GM23338 (cell line): ENCODE data around the gene GNB1L. TPM values are rescaled to one million over a fixed set of nuclear protein-coding genes. Genes with fewer than 3 reads are reported as not detected.

Experiments used
- ATAC-seq: fragments of 200-7000 bp; cut with Tn5 transposase; 3 replicates; pipeline ENCODE4 v1.9.1; 2020
- DNase-seq: peaks from one replicate; pipeline ENCODE4 v3.0.0-alpha.2; 2015; ENCODE audit warnings: low spot score
- H2AFZ ChIP-seq: fragments of 200-600 bp; sonication (generic); 2 replicates; pipeline ENCODE4 v1.8.0; 2016; ENCODE audit warnings: antibody characterized with exemption, mild to moderate bottlenecking, moderate library complexity
- H3F3A ChIP-seq: fragments of 200-600 bp; sonication (generic); replicated peaks from 2 replicates; pipeline ENCODE4 v1.8.0; 2017; ENCODE audit warnings: antibody characterized with exemption, mixed run types, low read depth
- H3K27ac ChIP-seq: fragments of 200-600 bp; sonication (generic); 2 replicates; pipeline ENCODE4 v1.6.1; 2016; ENCODE audit warnings: low read depth
- H3K27me3 ChIP-seq: fragments of 200-600 bp; sonication (generic); 2 replicates; pipeline ENCODE4 v1.8.0; 2016; ENCODE audit warnings: mild to moderate bottlenecking, mixed run types, moderate library complexity; ENCODE audit not compliant: insufficient read depth
- H3K36me3 ChIP-seq: fragments of 200-600 bp; sonication (generic); 2 replicates; pipeline ENCODE4 v1.8.0; 2016; ENCODE audit warnings: mild to moderate bottlenecking; ENCODE audit not compliant: insufficient read depth
- H3K4me1 ChIP-seq: fragments of 200-600 bp; sonication (generic); 2 replicates; pipeline ENCODE4 v1.8.0; 2016; ENCODE audit warnings: mild to moderate bottlenecking, moderate library complexity; ENCODE audit not compliant: insufficient read depth
- H3K4me2 ChIP-seq: fragments of 200-600 bp; sonication (generic); 2 replicates; pipeline ENCODE4 v1.7.1; 2017; ENCODE audit warnings: mixed run types
- H3K4me3 ChIP-seq: fragments of 200-600 bp; sonication (generic); 2 replicates; pipeline ENCODE4 v1.6.1; 2016; ENCODE audit warnings: mixed run types
- H3K79me2 ChIP-seq: fragments of 200-600 bp; sonication (generic); replicated peaks from 2 replicates; pipeline ENCODE4 v1.8.0; 2017; ENCODE audit warnings: mild to moderate bottlenecking; ENCODE audit not compliant: insufficient read depth
- H3K9me2 ChIP-seq: fragments of 200-600 bp; sonication (generic); 2 replicates; pipeline ENCODE4 v1.8.0; 2017; ENCODE audit not compliant: insufficient read depth
- H4K20me1 ChIP-seq: fragments of 200-600 bp; sonication (generic); replicated peaks from 2 replicates; pipeline ENCODE4 v1.8.0; 2017; ENCODE audit warnings: mild to moderate bottlenecking; ENCODE audit not compliant: insufficient read depth
- H3K27ac Mint-ChIP-seq: 2 replicates; pipeline ENCODE4 v1.8.0; 2020; ENCODE audit warnings: inconsistent platforms, mild to moderate bottlenecking, moderate library complexity, mixed read lengths
- H3K27me3 Mint-ChIP-seq: 3 replicates; pipeline ENCODE4 v1.8.0; 2022; ENCODE audit warnings: low read depth, mild to moderate bottlenecking, moderate library complexity, mixed read lengths, inconsistent platforms; ENCODE audit not compliant: insufficient read depth, poor library complexity
- H3K36me3 Mint-ChIP-seq: 3 replicates; pipeline ENCODE4 v1.8.0; 2021; ENCODE audit warnings: low read depth, mild to moderate bottlenecking, inconsistent platforms, moderate library complexity, mixed read lengths
- H3K4me1 Mint-ChIP-seq: 3 replicates; pipeline ENCODE4 v1.8.0; 2020; ENCODE audit warnings: mild to moderate bottlenecking, inconsistent platforms, mixed read lengths
- H3K4me3 Mint-ChIP-seq: 3 replicates; pipeline ENCODE4 v1.8.0; 2021; ENCODE audit warnings: moderate library complexity, mild to moderate bottlenecking, inconsistent platforms, mixed read lengths
- H3K9me3 Mint-ChIP-seq: 3 replicates; pipeline ENCODE4 v1.8.0; 2020; ENCODE audit warnings: moderate library complexity, mild to moderate bottlenecking, inconsistent platforms, mixed read lengths
- CREB1 ChIP-seq: fragments of 250-450 bp; sonication (Bioruptor Pico); IDR thresholded peaks from 2 replicates; pipeline ENCODE4 v1.5.0; 2020; ENCODE audit warnings: low read depth, mild to moderate bottlenecking, moderate library complexity
- EZH2 ChIP-seq: fragments of 200-600 bp; sonication (generic); IDR thresholded peaks from one replicate; pipeline ENCODE4 v1.8.0; 2017; ENCODE audit warnings: antibody characterized with exemption, mild to moderate bottlenecking, low read depth; ENCODE audit not compliant: unreplicated experiment
- EZH2phosphoT487 ChIP-seq: fragments of 200-600 bp; sonication (generic); IDR thresholded peaks from one replicate; pipeline ENCODE4 v1.8.1; 2018; ENCODE audit warnings: antibody characterized with exemption; ENCODE audit not compliant: unreplicated experiment
- JUNB ChIP-seq: IDR thresholded peaks from one replicate; pipeline ENCODE4 v1.6.1; 2016; ENCODE audit warnings: antibody characterized with exemption; ENCODE audit not compliant: unreplicated experiment
- POLR2AphosphoS5 ChIP-seq: IDR thresholded peaks from 2 replicates; pipeline ENCODE4 v1.6.1; 2016; ENCODE audit warnings: antibody characterized with exemption, low read depth
- STAT1 ChIP-seq: IDR thresholded peaks from one replicate; pipeline ENCODE4 v1.6.1; 2016; ENCODE audit warnings: antibody characterized with exemption; ENCODE audit not compliant: unreplicated experiment
- ZNF114 ChIP-seq: fragments of 250-450 bp; sonication (Bioruptor Pico); IDR thresholded peaks from 2 replicates; pipeline ENCODE4 v1.5.0; 2020; ENCODE audit warnings: mild to moderate bottlenecking, moderate library complexity
- polyA plus RNA-seq: library from polyadenylated mRNA; unstranded; fragments of >200 nt; fragmentation: Nextera tagmentation; extraction: Ambion mirVana; gene quantifications from 2 replicates; pipeline ENCODE4 v1.2.1, GENCODE V29; 2016
- total RNA-seq: library from RNA; depleted of rRNA; stranded (reverse); fragments of >200 nt; shearing (Covaris generic); gene quantifications from 2 replicates; pipeline ENCODE4 v1.2.3, GENCODE V29; 2014
- TF ChIP-seq, protein P1 (sequence below), 2 experiments: fragments of 200-600 bp in 1 of 2; sonication (generic) in 1 of 2; conservative IDR thresholded peaks; 2 replicates each; pipeline versions ENCODE4 v1.5.1 to v1.6.1; 2016 to 2017; ENCODE audit warnings: antibody characterized with exemption in 2 of 2, low read depth in 2 of 2, mild to moderate bottlenecking in 2 of 2, moderate library complexity in 1 of 2
- TF ChIP-seq, protein P2 (sequence below): IDR thresholded peaks from 2 replicates; pipeline ENCODE4 v1.6.1; 2016; ENCODE audit warnings: antibody characterized with exemption
- TF ChIP-seq, protein P3 (sequence below): IDR thresholded peaks from one replicate; pipeline ENCODE4 v1.6.1; 2018; ENCODE audit warnings: antibody characterized with exemption; ENCODE audit not compliant: unreplicated experiment

Gene GNB1L
- total and polyA plus RNA-seq, 2 experiments from 2014 or later = 15.2 to 27.8 TPM

DNA sequence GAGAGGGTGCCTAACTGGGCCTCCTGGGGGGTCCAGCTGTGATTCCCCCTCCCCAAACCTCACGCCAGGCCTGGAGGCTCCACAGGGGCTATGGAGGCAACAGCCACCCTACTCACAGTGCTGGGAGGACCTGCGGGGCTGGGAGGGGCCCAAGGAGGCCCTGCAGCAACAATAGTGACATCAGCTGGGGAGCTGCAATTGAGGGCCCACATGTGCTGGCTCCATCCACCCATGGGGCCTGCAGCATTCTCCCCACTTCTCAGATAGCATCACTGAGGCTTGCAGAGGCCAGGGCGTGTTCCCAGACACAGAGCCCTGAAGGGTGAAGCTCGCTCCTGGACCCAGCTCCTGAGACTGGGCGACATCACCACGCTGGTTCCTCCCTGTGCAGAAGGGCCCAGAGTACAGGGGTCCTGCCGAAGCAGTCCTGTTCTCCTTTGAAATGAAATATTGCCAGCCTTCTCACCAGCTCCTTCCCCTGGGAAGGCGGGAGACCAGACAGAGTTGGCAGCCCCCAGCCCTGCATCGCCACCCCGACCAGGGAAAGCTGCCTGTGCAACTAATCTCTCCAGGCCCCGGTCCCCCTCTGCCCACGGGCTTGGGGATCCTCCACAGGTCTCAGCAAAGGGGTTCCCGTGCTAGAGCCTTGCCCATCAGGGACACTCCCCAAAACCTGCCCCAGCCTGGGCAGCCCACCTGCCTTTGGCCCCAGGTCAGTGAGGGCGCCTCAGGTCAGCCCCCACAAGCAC lies 103.0 kb downstream of the GNB1L start (continued):
- TF ChIP-seq, protein P1, sequence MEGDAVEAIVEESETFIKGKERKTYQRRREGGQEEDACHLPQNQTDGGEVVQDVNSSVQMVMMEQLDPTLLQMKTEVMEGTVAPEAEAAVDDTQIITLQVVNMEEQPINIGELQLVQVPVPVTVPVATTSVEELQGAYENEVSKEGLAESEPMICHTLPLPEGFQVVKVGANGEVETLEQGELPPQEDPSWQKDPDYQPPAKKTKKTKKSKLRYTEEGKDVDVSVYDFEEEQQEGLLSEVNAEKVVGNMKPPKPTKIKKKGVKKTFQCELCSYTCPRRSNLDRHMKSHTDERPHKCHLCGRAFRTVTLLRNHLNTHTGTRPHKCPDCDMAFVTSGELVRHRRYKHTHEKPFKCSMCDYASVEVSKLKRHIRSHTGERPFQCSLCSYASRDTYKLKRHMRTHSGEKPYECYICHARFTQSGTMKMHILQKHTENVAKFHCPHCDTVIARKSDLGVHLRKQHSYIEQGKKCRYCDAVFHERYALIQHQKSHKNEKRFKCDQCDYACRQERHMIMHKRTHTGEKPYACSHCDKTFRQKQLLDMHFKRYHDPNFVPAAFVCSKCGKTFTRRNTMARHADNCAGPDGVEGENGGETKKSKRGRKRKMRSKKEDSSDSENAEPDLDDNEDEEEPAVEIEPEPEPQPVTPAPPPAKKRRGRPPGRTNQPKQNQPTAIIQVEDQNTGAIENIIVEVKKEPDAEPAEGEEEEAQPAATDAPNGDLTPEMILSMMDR (conservative IDR thresholded peaks at IDR 0.05; ENCODE audit: low read depth in 2 of 2) = no peak
- TF ChIP-seq CREB1 (CRISPR knock-in tag) (no peak), EZH2 (no peak), STAT1 (no peak), EZH2phosphoT487 (no peak)

DNA sequence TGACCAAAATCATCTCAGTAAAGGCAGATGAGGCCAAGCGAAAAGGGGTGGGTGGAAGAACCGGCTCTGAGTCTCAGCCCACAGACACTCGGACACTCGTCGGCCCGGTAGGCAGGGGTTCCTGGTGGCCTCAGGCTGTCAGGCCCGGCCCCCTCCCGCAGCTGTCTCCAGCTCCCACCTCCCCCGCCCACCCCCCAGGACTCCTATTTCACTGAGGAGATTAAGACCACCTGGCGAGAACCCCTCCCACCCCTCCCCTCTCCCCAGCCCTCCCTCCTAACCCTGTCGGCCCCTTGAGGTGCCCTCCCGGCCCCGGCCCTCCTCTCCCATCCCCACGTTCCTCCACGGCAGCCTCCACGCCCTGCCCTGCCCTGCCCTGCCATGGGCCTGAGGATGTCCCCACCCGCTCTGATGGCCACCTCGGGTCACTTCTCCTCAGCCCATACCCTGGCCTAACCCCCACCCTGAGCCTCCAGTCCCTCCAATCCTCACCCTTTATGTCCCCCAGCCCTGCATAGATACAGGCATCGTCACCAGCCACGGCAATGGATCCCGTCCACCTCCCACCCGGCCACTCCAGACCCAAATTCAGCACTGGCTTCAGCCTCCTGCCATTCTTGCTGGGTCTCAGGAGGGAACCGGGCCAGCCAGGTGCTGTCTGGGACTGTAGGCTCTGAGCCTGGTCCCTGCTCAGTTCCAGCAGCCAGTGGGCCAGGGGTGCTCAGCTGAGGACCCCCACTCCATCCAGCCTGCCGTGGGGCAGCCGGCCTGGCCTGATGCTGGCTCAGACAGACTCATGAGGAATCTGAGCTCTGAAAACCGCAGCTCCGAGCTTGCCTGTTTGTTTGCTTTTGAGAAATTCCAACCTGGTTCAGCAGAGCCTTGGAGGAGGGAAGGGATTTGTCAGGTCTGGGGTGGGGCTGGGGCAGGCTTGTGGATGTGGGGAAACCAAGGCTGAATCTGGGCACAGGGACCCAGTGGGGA lies 103.9 kb downstream of the GNB1L start:
- Histone ChIP-seq H3F3A (no peaks in the 10 kb centered on the region), H3K4me2 (no peak overlapping the region), H3K9me2 (no peaks in the 10 kb centered on the region), H3K4me1 (no peaks in the 10 kb centered on the region), H3K27ac (no peak overlapping the region), H4K20me1 (0 out of 2 replicates have a peak, but pooled peaks cover 2% of the 10 kb centered on the region), H3K36me3 (no peaks in the 10 kb centered on the region), H3K4me3 (no peak overlapping the region), H3K27me3 (peaks cover 37% of the 10 kb centered on the region), H3K79me2 (no peaks in the 10 kb centered on the region), H2AFZ (no peak overlapping the region)
- no peak overlapping the region for H3K27ac Mint-ChIP-seq
- ATAC-seq (no peak), DNase-seq (no peak)
- no peaks in the 10 kb centered on the region for H3K36me3 Mint-ChIP-seq
- no peaks in the 10 kb centered on the region for H3K9me3 Mint-ChIP-seq
- H3K4me1 Mint-ChIP-seq = peaks cover 11% of the 10 kb centered on the region
- peaks cover 48% of the 10 kb centered on the region for H3K27me3 Mint-ChIP-seq
- no peak overlapping the region for H3K4me3 Mint-ChIP-seq
- no peak for TF ChIP-seq JUNB
- TF ChIP-seq, protein P2, sequence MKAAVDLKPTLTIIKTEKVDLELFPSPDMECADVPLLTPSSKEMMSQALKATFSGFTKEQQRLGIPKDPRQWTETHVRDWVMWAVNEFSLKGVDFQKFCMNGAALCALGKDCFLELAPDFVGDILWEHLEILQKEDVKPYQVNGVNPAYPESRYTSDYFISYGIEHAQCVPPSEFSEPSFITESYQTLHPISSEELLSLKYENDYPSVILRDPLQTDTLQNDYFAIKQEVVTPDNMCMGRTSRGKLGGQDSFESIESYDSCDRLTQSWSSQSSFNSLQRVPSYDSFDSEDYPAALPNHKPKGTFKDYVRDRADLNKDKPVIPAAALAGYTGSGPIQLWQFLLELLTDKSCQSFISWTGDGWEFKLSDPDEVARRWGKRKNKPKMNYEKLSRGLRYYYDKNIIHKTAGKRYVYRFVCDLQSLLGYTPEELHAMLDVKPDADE = no peak
- TF ChIP-seq CREB1 (CRISPR knock-in tag) = no peak
- TF ChIP-seq ZNF114 (CRISPR knock-in tag) = no peak
- no peak for TF ChIP-seq EZH2
- no peak for TF ChIP-seq EZH2phosphoT487
- TF ChIP-seq, protein P3, sequence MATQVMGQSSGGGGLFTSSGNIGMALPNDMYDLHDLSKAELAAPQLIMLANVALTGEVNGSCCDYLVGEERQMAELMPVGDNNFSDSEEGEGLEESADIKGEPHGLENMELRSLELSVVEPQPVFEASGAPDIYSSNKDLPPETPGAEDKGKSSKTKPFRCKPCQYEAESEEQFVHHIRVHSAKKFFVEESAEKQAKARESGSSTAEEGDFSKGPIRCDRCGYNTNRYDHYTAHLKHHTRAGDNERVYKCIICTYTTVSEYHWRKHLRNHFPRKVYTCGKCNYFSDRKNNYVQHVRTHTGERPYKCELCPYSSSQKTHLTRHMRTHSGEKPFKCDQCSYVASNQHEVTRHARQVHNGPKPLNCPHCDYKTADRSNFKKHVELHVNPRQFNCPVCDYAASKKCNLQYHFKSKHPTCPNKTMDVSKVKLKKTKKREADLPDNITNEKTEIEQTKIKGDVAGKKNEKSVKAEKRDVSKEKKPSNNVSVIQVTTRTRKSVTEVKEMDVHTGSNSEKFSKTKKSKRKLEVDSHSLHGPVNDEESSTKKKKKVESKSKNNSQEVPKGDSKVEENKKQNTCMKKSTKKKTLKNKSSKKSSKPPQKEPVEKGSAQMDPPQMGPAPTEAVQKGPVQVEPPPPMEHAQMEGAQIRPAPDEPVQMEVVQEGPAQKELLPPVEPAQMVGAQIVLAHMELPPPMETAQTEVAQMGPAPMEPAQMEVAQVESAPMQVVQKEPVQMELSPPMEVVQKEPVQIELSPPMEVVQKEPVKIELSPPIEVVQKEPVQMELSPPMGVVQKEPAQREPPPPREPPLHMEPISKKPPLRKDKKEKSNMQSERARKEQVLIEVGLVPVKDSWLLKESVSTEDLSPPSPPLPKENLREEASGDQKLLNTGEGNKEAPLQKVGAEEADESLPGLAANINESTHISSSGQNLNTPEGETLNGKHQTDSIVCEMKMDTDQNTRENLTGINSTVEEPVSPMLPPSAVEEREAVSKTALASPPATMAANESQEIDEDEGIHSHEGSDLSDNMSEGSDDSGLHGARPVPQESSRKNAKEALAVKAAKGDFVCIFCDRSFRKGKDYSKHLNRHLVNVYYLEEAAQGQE = no peak
- no peak for TF ChIP-seq STAT1
- TF ChIP-seq POLR2AphosphoS5 = no peak
